H9 (cell line): ENCODE results near the gene STAC. TPM values are rescaled to one million over a fixed set of nuclear protein-coding genes. Genes with fewer than 3 reads are reported as not detected.

ENCODE experiments used
- DNase-seq: peaks from one replicate; pipeline ENCODE4 v3.0.0-alpha.2; 2017
- H2AFZ ChIP-seq: one replicate; pipeline ENCODE4 v1.6.1; 2013; ENCODE audit warnings: mild to moderate bottlenecking, low read length, control low read depth, moderate library complexity
- H2AK5ac ChIP-seq: 2 replicates; pipeline ENCODE4 v1.6.1; 2013; ENCODE audit warnings: low read length, control low read depth, mixed read lengths; ENCODE audit not compliant: insufficient read length
- H2BK120ac ChIP-seq: one replicate; pipeline ENCODE4 v1.6.1; 2013; ENCODE audit warnings: low read depth, mild to moderate bottlenecking, low read length, control low read depth, inconsistent platforms; ENCODE audit not compliant: poor library complexity, severe bottlenecking
- H2BK12ac ChIP-seq: 2 replicates; pipeline ENCODE4 v1.6.1; 2013; ENCODE audit warnings: low read length, control low read depth, mixed read lengths, low read depth; ENCODE audit not compliant: insufficient read length
- H2BK15ac ChIP-seq: 2 replicates; pipeline ENCODE4 v1.6.1; 2013; ENCODE audit warnings: low read depth, low read length, control low read depth
- H2BK20ac ChIP-seq: one replicate; pipeline ENCODE4 v1.6.1; 2013; ENCODE audit warnings: low read depth, mild to moderate bottlenecking, low read length, control low read depth, inconsistent platforms; ENCODE audit not compliant: poor library complexity, severe bottlenecking
- H2BK5ac ChIP-seq: 2 replicates; pipeline ENCODE4 v1.6.1; 2013; ENCODE audit warnings: low read length, control low read depth, mixed read lengths; ENCODE audit not compliant: insufficient read length
- H3K14ac ChIP-seq: 2 replicates; pipeline ENCODE4 v1.6.1; 2013; ENCODE audit warnings: low read length, control low read depth; ENCODE audit not compliant: insufficient read depth
- H3K18ac ChIP-seq: 2 replicates; pipeline ENCODE4 v1.6.1; 2013; ENCODE audit warnings: low read depth, mild to moderate bottlenecking, mixed read lengths, low read length, control low read depth; ENCODE audit not compliant: insufficient read length
- H3K23ac ChIP-seq: 2 replicates; pipeline ENCODE4 v1.6.1; 2013; ENCODE audit warnings: low read length, control low read depth, mixed read lengths, low read depth; ENCODE audit not compliant: insufficient read length
- H3K23me2 ChIP-seq: 2 replicates; pipeline ENCODE4 v1.6.1; 2013; ENCODE audit warnings: low read depth, mild to moderate bottlenecking, mixed read lengths, low read length, control low read depth; ENCODE audit not compliant: insufficient read length, poor library complexity, severe bottlenecking
- H3K27ac ChIP-seq: 2 replicates; pipeline ENCODE4 v1.5.1; 2013; ENCODE audit warnings: low read length, control low read depth, mixed read lengths, low read depth; ENCODE audit not compliant: insufficient read length
- H3K27me3 ChIP-seq: 2 replicates; pipeline ENCODE4 v1.6.1; 2013; ENCODE audit warnings: low read length, control low read depth, inconsistent platforms; ENCODE audit not compliant: insufficient read depth
- H3K4ac ChIP-seq: 2 replicates; pipeline ENCODE4 v1.6.1; 2013; ENCODE audit warnings: low read depth, mild to moderate bottlenecking, control low read depth, inconsistent platforms, low read length, moderate library complexity
- H3K4me1 ChIP-seq: 2 replicates; pipeline ENCODE4 v1.6.1; 2013; ENCODE audit warnings: low read length, control low read depth, inconsistent platforms; ENCODE audit not compliant: insufficient read depth
- H3K4me2 ChIP-seq: 2 replicates; pipeline ENCODE4 v1.6.1; 2013; ENCODE audit warnings: low read length, control low read depth, mixed read lengths; ENCODE audit not compliant: insufficient read length, insufficient read depth
- H3K56ac ChIP-seq: 2 replicates; pipeline ENCODE4 v1.6.1; 2013; ENCODE audit warnings: low read depth, mild to moderate bottlenecking, mixed read lengths, low read length, control low read depth; ENCODE audit not compliant: insufficient read length
- H3K79me1 ChIP-seq: 2 replicates; pipeline ENCODE4 v1.6.1; 2013; ENCODE audit warnings: low read depth, mild to moderate bottlenecking, moderate library complexity, low read length, control low read depth, inconsistent platforms; ENCODE audit not compliant: insufficient read depth, poor library complexity, severe bottlenecking
- H3K79me2 ChIP-seq: 2 replicates; pipeline ENCODE4 v1.6.1; 2013; ENCODE audit warnings: low read length, control low read depth, inconsistent platforms; ENCODE audit not compliant: insufficient read depth
- H3K9ac ChIP-seq: 2 replicates; pipeline ENCODE4 v1.6.1; 2013; ENCODE audit warnings: low read length, control low read depth, mixed read lengths; ENCODE audit not compliant: insufficient read length; ENCODE audit errors: extremely low read depth
- H3K9me3 ChIP-seq: one replicate; pipeline ENCODE4 v1.6.1; 2013; ENCODE audit warnings: low read depth, low read length, inconsistent platforms; ENCODE audit not compliant: control insufficient read depth
- H3T11ph ChIP-seq: one replicate; pipeline ENCODE4 v1.6.1; 2013; ENCODE audit warnings: mild to moderate bottlenecking, low read length, control low read depth, inconsistent platforms
- H4K20me1 ChIP-seq: one replicate; pipeline ENCODE4 v1.6.1; 2013; ENCODE audit not compliant: control insufficient read depth, insufficient read length, insufficient read depth
- H4K5ac ChIP-seq: 2 replicates; pipeline ENCODE4 v1.6.1; 2013; ENCODE audit warnings: low read depth, mild to moderate bottlenecking, mixed read lengths, low read length, control low read depth; ENCODE audit not compliant: insufficient read length
- H4K8ac ChIP-seq: replicated peaks from 2 replicates; pipeline ENCODE4 v1.6.1; 2013; ENCODE audit warnings: low read length, control low read depth, mixed read lengths, low read depth; ENCODE audit not compliant: insufficient read length
- H4K91ac ChIP-seq: 2 replicates; pipeline ENCODE4 v1.6.1; 2013; ENCODE audit warnings: low read depth, mild to moderate bottlenecking, moderate library complexity, mixed read lengths, low read length, control low read depth; ENCODE audit not compliant: insufficient read length
- H3K27ac Mint-ChIP-seq, 3 experiments: 2 replicates in 2 of 3; 3 replicates in 1 of 3; pipeline ENCODE4 v1.8.0; 2020 to 2021; ENCODE audit warnings: mixed read lengths in 3 of 3, mild to moderate bottlenecking in 1 of 3, moderate library complexity in 1 of 3
- H3K27me3 Mint-ChIP-seq: 2 replicates; pipeline ENCODE4 v1.8.0; 2021; ENCODE audit warnings: low read depth, mild to moderate bottlenecking, moderate library complexity, mixed read lengths
- H3K36me3 Mint-ChIP-seq, 3 experiments: 2 replicates in 2 of 3; 3 replicates in 1 of 3; pipeline ENCODE4 v1.8.0; 2020 to 2021; ENCODE audit warnings: low read depth in 3 of 3, mixed read lengths in 3 of 3; ENCODE audit not compliant: insufficient read depth in 1 of 3
- H3K4me1 Mint-ChIP-seq, 2 experiments: 2 replicates each; pipeline ENCODE4 v1.8.0; 2020; ENCODE audit warnings: mixed read lengths in 2 of 2
- H3K4me3 Mint-ChIP-seq, 2 experiments: 2 replicates in 1 of 2; 3 replicates in 1 of 2; pipeline ENCODE4 v1.8.0; 2020 to 2021; ENCODE audit warnings: mild to moderate bottlenecking in 2 of 2, mixed read lengths in 2 of 2, moderate library complexity in 1 of 2
- H3K9me3 Mint-ChIP-seq, 2 experiments: 2 replicates in 1 of 2; 3 replicates in 1 of 2; pipeline ENCODE4 v1.8.0; 2020; ENCODE audit warnings: mild to moderate bottlenecking in 2 of 2, mixed read lengths in 2 of 2, moderate library complexity in 1 of 2
- CTCF ChIP-seq: fragments of 200-600 bp; sonication (generic); conservative IDR thresholded peaks from 3 replicates; pipeline ENCODE4 v1.8.0; 2021; ENCODE audit warnings: antibody characterized with exemption, mild to moderate bottlenecking
- WGBS: extraction: QIAGEN DNeasy Blood & Tissue Kit; methylation state at CpG from one replicate; pipeline ENCODE4 v1.1.7; 2013; ENCODE audit warnings: missing lambda C conversion rate, low lambda C conversion rate, mixed read lengths; ENCODE audit not compliant: insufficient read length; ENCODE audit errors: extremely low coverage; 5-methylcytosine and 5-hydroxymethylcytosine counted together
- total RNA-seq: library from RNA; stranded (reverse); gene quantifications from 2 replicates; pipeline ENCODE4 v1.2.1, GENCODE V29; 2021

The STAC gene
- total RNA-seq, 1 experiment from 2014 or later, result 3.0 TPM

DNA sequence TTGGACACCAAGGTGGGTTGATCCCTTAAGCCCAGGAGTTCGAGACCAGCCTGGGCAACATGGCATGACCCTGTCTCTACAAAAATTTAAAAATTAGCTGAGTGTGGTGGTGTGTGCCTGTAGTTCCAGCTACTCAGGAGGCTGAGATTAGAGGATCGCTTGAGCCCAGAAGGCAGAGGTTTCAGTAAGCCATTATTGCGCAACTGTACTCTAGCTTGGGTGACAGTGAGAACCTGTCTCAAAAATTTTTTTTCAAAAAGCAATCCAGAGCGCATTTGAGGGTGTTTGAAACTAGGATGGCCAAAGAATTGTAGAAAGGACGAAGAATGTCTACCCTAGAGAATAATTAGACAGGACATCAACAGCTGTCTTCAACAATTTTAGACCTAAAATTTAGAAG, 103.4 kb downstream of the STAC start:
- Histone ChIP-seq H3K27ac (no peak overlapping the region), H4K8ac (no peak overlapping the region), H3T11ph (no peak overlapping the region), H2BK15ac (no peak overlapping the region), H3K9ac (no peak overlapping the region), H2AFZ (no peak overlapping the region), H3K4me1 (no peaks in the 10 kb centered on the region), H4K5ac (no peak overlapping the region), H3K27me3 (no peaks in the 10 kb centered on the region), H4K91ac (no peak overlapping the region), H3K23ac (no peak overlapping the region), H3K4ac (no peak overlapping the region), H3K18ac (no peak overlapping the region), H3K56ac (no peak overlapping the region), H2BK120ac (no peak overlapping the region), H4K20me1 (no peaks in the 10 kb centered on the region), H3K9me3 (no peaks in the 10 kb centered on the region), H3K23me2 (no peaks in the 10 kb centered on the region), H3K79me2 (no peaks in the 10 kb centered on the region), H3K14ac (no peak overlapping the region), H2AK5ac (no peak overlapping the region), H2BK5ac (no peak overlapping the region), H2BK20ac (no peak overlapping the region), H2BK12ac (no peak overlapping the region), H3K79me1 (no peaks in the 10 kb centered on the region), H3K4me2 (no peak overlapping the region)
- peaks cover 0 to 3% of the 10 kb centered on the region in 2 experiments; a peak in 3 of 5 replicates for H3K9me3 Mint-ChIP-seq
- no peak for DNase-seq
- H3K4me3 Mint-ChIP-seq, result no peak overlapping the region
- H3K27me3 Mint-ChIP-seq, result no peaks in the 10 kb centered on the region
- H3K4me1 Mint-ChIP-seq, result peaks cover 4 to 8% of the 10 kb centered on the region in 2 experiments; a peak in 2 of 4 replicates
- H3K36me3 Mint-ChIP-seq, result peaks cover 0 to 15% (median 7%) of the 10 kb centered on the region in 3 experiments; a peak in 5 of 7 replicates
- H3K27ac Mint-ChIP-seq, result no peak overlapping the region
- TF ChIP-seq CTCF, result no peak
- WGBS, result no CpG with 5 or more reads among the region's 5 CpGs
